ENCODE data around the gene PCDHGB1.
"Not testable (repeated sequence)": the region's sequence is repeated elsewhere in the genome, so short reads cannot be mapped to it uniquely, and the experiment has no call there.

The PCDHGB1 gene

DNA sequence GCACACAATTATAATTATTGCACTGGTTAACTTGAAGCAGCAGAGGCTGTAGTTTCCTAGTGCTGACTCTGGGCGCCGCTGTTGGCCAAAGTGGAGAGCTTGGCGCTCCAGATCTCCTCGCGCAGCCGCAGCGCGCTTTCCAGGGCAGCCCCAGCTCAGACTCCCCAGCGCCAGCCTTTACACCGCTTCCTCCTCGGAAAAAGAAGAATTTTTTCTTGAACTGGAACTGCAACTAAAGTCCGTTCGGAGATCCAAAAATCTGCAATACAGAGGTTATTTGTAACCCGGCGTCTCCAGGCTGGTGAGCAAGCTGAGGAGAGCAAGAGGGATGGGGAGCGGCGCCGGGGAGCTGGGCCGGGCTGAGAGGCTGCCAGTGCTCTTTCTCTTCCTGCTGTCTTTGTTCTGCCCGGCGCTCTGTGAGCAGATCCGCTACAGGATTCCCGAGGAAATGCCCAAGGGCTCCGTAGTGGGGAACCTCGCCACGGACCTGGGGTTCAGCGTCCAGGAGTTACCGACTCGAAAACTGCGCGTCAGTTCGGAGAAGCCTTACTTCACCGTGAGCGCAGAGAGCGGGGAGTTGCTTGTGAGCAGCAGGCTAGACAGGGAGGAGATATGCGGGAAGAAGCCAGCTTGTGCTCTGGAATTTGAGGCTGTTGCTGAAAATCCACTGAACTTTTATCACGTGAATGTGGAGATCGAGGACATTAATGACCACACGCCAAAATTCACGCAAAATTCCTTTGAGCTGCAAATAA, 37.8 kb downstream of the PCDHGB1 start, which contains the start of gene PCDHGB4:
Gene PCDHGB4 (plus strand): TSS at position 142 of the 755 bp plus-strand sequence. CDS start 187 bp downstream, at position 329.
- Histone ChIP-seq H3K27me3 (ENCODE audit: insufficient read depth, low read length) (peaks cover 88% of the 10 kb centered on the region), H3K4me3 (ENCODE audit: low read depth, low read length) (peak within 1 kb of the TSS; percentile 56)
- not testable (repeated sequence) for H3K79me2 ChIP-seq (ENCODE audit: control insufficient read depth, insufficient read depth, low read length, unreplicated experiment); H3K4me1 ChIP-seq (ENCODE audit: control insufficient read depth, insufficient read depth, low read length, unreplicated experiment); H3K27ac ChIP-seq (ENCODE audit: low read depth, low read length); H2AFZ ChIP-seq (ENCODE audit: low read length, unreplicated experiment); H3K36me3 ChIP-seq (ENCODE audit: insufficient read depth, low read length)

DNA sequence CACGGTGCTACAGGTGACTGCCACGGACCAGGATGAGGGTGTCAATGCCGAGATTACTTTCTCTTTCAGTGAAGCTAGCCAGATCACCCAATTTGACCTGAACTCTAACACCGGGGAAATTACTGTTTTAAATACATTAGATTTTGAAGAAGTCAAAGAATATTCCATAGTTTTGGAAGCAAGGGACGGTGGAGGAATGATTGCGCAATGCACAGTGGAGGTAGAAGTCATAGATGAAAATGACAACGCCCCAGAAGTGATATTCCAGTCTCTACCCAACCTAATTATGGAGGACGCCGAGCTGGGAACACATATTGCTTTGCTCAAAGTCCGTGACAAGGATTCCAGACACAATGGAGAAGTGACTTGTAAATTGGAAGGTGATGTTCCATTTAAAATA, 38.8 kb downstream of the PCDHGB1 start:
- Histone ChIP-seq H3K4me3 (ENCODE audit: low read depth, low read length) (peak overlapping the region; percentile 36; the same call in 1 of the 2 replicates), H3K27me3 (ENCODE audit: insufficient read depth, low read length) (peaks cover 88% of the 10 kb centered on the region), H3K27ac (ENCODE audit: low read depth, low read length) (no peak overlapping the region), H3K4me1 (ENCODE audit: control insufficient read depth, insufficient read depth, low read length, unreplicated experiment) (no peaks in the 10 kb centered on the region), H2AFZ (ENCODE audit: low read length, unreplicated experiment) (no peak overlapping the region), H3K79me2 (ENCODE audit: control insufficient read depth, insufficient read depth, low read length, unreplicated experiment) (no peaks in the 10 kb centered on the region), H3K36me3 (ENCODE audit: insufficient read depth, low read length) (no peaks in the 10 kb centered on the region)

DNA sequence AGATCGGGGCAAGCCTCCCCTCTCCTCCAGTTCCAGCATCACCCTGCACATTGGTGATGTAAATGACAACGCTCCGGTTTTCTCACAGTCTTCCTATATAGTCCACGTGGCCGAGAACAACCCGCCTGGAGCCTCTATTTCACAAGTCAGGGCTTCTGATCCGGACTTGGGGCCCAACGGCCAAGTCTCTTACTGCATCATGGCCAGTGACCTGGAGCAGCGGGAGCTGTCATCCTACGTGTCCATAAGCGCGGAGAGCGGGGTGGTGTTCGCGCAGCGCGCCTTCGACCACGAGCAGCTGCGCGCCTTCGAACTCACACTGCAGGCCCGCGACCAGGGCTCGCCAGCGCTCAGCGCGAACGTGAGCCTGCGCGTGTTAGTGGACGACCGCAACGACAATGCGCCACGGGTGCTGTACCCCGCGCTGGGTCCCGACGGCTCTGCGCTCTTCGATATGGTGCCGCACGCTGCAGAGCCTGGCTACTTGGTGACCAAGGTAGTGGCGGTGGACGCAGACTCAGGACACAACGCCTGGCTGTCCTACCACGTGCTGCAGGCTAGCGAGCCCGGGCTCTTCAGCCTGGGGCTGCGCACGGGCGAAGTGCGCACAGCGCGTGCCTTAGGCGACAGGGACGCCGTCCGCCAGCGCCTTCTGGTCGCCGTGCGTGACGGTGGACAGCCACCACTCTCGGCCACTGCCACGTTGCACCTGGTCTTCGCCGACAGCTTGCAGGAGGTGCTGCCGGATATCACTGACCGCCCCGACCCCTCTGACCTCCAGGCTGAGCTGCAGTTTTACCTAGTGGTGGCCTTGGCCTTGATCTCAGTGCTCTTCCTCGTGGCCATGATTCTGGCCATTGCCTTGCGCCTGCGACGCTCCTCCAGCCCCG, 39.5 kb downstream of the PCDHGB1 start:
- Histone ChIP-seq H3K27ac (ENCODE audit: low read depth, low read length) (no peak overlapping the region), H3K4me1 (ENCODE audit: control insufficient read depth, insufficient read depth, low read length, unreplicated experiment) (no peaks in the 10 kb centered on the region), H3K4me3 (ENCODE audit: low read depth, low read length) (no peak overlapping the region), H3K27me3 (ENCODE audit: insufficient read depth, low read length) (peaks cover 87% of the 10 kb centered on the region), H3K79me2 (ENCODE audit: control insufficient read depth, insufficient read depth, low read length, unreplicated experiment) (no peaks in the 10 kb centered on the region), H3K36me3 (ENCODE audit: insufficient read depth, low read length) (no peaks in the 10 kb centered on the region), H2AFZ (ENCODE audit: low read length, unreplicated experiment) (no peak overlapping the region)

DNA sequence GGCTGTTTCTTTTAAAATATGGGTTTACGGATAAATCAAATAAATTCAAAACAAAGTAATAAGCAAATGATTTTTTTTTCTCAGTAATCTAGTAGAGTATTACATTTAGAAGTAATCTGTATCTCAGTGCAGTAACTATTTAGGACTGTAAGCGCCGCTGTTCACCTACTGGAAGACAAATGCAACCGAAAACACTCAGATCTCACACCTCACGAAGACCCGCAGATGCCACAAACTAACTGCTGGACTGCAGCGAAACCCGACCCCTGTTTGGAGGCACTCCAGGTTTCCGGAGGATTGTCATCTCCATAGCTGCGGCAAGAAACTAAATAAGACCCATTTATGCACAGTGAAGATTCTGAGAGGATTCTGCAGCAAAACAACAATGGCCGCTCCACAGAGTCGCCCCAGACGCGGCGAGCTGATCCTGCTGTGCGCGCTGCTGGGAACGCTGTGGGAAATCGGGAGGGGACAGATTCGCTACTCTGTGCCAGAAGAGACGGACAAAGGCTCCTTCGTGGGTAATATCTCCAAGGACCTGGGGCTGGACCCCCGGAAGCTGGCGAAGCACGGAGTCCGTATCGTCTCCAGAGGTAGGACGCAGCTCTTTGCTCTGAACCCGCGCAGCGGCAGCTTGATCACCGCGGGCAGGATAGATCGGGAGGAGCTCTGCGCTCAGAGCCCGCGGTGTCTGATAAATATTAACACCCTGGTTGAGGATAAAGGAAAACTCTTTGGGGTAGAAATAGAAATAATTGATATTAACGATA, 42.7 kb downstream of the PCDHGB1 start, which contains the start of gene PCDHGA8:
Gene PCDHGA8 (plus strand): TSS at position 205 of the 770 bp plus-strand sequence. CDS start 181 bp downstream, at position 386.
- no peak within 1 kb of the TSS for H2AFZ ChIP-seq (ENCODE audit: low read length, unreplicated experiment)
- no peaks in the 10 kb centered on the region for H3K4me1 ChIP-seq (ENCODE audit: control insufficient read depth, insufficient read depth, low read length, unreplicated experiment)
- H3K27ac ChIP-seq (ENCODE audit: low read depth, low read length): no peak within 1 kb of the TSS
- peaks cover 82% of the 10 kb centered on the region for H3K27me3 ChIP-seq (ENCODE audit: insufficient read depth, low read length)
- peak within 1 kb of the TSS; percentile 67 for H3K4me3 ChIP-seq (ENCODE audit: low read depth, low read length)
- no peaks in the 10 kb centered on the region for H3K79me2 ChIP-seq (ENCODE audit: control insufficient read depth, insufficient read depth, low read length, unreplicated experiment)
- no peaks in the 10 kb centered on the region for H3K36me3 ChIP-seq (ENCODE audit: insufficient read depth, low read length)

DNA sequence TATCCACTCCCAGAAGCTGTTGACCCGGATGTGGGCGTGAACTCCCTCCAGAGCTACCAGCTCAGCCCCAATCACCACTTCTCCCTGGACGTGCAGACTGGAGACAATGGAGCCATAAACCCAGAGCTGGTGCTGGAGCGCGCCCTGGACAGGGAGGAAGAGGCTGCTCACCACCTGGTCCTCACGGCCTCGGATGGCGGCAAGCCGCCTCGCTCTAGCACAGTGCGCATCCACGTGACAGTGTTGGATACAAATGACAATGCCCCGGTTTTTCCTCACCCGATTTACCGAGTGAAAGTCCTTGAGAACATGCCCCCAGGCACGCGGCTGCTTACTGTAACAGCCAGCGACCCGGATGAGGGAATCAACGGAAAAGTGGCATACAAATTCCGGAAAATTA, 43.4 kb downstream of the PCDHGB1 start:
- peak overlapping the region; percentile 67; the same call in 1 of the 2 replicates for H3K4me3 ChIP-seq (ENCODE audit: low read depth, low read length)
- H3K27me3 ChIP-seq (ENCODE audit: insufficient read depth, low read length): peaks cover 81% of the 10 kb centered on the region
- H2AFZ ChIP-seq (ENCODE audit: low read length, unreplicated experiment): no peak overlapping the region
- H3K4me1 ChIP-seq (ENCODE audit: control insufficient read depth, insufficient read depth, low read length, unreplicated experiment): no peaks in the 10 kb centered on the region
- no peak overlapping the region for H3K27ac ChIP-seq (ENCODE audit: low read depth, low read length)
- no peaks in the 10 kb centered on the region for H3K36me3 ChIP-seq (ENCODE audit: insufficient read depth, low read length)
- H3K79me2 ChIP-seq (ENCODE audit: control insufficient read depth, insufficient read depth, low read length, unreplicated experiment): no peaks in the 10 kb centered on the region

DNA sequence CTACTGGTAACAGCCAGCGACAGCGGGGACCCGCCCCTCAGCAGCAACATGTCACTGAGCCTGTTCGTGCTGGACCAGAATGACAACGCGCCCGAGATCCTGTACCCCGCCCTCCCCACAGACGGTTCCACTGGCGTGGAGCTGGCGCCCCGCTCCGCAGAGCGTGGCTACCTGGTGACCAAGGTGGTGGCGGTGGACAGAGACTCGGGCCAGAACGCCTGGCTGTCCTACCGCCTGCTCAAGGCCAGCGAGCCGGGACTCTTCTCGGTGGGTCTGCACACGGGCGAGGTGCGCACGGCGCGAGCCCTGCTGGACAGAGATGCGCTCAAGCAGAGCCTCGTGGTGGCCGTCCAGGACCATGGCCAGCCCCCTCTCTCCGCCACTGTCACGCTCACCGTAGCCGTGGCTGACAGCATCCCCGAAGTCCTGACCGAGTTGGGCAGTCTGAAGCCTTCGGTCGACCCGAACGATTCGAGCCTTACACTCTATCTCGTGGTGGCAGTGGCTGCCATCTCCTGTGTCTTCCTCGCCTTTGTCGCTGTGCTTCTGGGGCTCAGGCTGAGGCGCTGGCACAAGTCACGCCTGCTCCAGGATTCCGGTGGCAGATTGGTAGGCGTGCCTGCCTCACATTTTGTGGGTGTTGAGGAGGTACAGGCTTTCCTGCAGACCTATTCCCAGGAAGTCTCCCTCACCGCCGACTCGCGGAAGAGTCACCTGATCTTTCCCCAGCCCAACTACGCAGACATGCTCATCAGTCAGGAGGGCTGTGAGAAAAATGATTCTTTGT, 44.7 kb downstream of the PCDHGB1 start:
- not testable (repeated sequence) for H3K4me3 ChIP-seq (ENCODE audit: low read depth, low read length); H3K79me2 ChIP-seq (ENCODE audit: control insufficient read depth, insufficient read depth, low read length, unreplicated experiment); H3K4me1 ChIP-seq (ENCODE audit: control insufficient read depth, insufficient read depth, low read length, unreplicated experiment); H3K36me3 ChIP-seq (ENCODE audit: insufficient read depth, low read length); H2AFZ ChIP-seq (ENCODE audit: low read length, unreplicated experiment); H3K27ac ChIP-seq (ENCODE audit: low read depth, low read length)
- peaks cover 80% of the 10 kb centered on the region for H3K27me3 ChIP-seq (ENCODE audit: insufficient read depth, low read length)

DNA sequence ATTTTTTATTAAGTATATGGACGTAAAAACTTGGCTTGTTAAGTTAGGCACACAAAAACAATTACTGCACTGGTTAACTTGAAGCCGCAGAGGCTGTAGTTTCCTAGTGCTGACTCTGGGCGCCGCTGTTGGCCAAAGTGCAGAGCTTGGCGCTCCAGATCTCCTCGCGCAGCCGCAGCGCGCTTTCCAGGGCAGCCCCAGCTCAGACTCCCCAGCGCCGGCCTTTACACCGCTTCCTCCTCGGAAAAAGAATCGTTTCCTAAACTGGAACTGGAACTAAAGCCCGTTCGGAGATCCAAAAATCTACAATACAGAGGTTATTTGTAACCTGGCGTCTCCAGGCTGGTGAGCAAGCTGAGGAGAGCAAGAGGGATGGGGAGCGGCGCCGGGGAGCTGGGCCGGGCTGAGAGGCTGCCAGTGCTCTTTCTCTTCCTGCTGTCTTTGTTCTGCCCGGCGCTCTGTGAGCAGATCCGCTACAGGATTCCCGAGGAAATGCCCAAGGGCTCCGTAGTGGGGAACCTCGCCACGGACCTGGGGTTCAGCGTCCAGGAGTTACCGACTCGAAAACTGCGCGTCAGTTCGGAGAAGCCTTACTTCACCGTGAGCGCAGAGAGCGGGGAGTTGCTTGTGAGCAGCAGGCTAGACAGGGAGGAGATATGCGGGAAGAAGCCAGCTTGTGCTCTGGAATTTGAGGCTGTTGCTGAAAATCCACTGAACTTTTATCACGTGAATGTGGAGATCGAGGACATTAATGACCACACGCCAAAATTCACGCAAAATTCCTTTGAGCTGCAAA, 48.1 kb downstream of the PCDHGB1 start, which contains the start of gene PCDHGB5:
Gene PCDHGB5 (plus strand): TSS at position 192 of the 796 bp plus-strand sequence. CDS start 181 bp downstream, at position 373.
- H3K27me3 ChIP-seq (ENCODE audit: insufficient read depth, low read length): peaks cover 79% of the 10 kb centered on the region
- H3K4me3 ChIP-seq (ENCODE audit: low read depth, low read length): peak within 1 kb of the TSS; percentile 76

DNA sequence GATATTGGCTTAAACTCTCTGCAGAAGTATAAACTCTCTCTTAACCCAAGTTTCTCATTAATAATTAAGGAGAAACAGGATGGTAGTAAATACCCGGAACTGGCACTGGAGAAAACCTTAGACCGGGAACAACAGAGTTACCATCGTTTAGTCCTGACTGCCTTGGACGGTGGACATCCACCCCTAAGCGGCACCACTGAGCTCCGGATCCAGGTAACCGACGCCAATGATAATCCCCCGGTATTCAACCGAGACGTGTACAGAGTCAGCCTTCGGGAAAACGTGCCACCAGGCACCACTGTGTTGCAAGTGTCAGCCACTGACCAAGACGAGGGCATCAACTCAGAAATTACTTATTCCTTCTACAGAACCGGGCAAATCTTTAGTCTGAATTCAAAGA, 48.7 kb downstream of the PCDHGB1 start:
- Histone ChIP-seq H3K36me3 (ENCODE audit: insufficient read depth, low read length) (peaks cover 5% of the 10 kb centered on the region; the same call in 1 of the 2 replicates), H2AFZ (ENCODE audit: low read length, unreplicated experiment) (no peak overlapping the region), H3K4me3 (ENCODE audit: low read depth, low read length) (peak overlapping the region; percentile 45; the same call in 1 of the 2 replicates), H3K79me2 (ENCODE audit: control insufficient read depth, insufficient read depth, low read length, unreplicated experiment) (no peaks in the 10 kb centered on the region), H3K27ac (ENCODE audit: low read depth, low read length) (no peak overlapping the region), H3K4me1 (ENCODE audit: control insufficient read depth, insufficient read depth, low read length, unreplicated experiment) (no peaks in the 10 kb centered on the region), H3K27me3 (ENCODE audit: insufficient read depth, low read length) (peaks cover 79% of the 10 kb centered on the region)

More for the DNA sequence above, 48.1 kb downstream of the PCDHGB1 start, which contains the start of gene PCDHGB5:
- not testable (repeated sequence) for H3K27ac ChIP-seq (ENCODE audit: low read depth, low read length); H3K36me3 ChIP-seq (ENCODE audit: insufficient read depth, low read length); H3K4me1 ChIP-seq (ENCODE audit: control insufficient read depth, insufficient read depth, low read length, unreplicated experiment); H3K79me2 ChIP-seq (ENCODE audit: control insufficient read depth, insufficient read depth, low read length, unreplicated experiment)
- peak within 1 kb of the TSS; percentile 45 for H2AFZ ChIP-seq (ENCODE audit: low read length, unreplicated experiment)

DNA sequence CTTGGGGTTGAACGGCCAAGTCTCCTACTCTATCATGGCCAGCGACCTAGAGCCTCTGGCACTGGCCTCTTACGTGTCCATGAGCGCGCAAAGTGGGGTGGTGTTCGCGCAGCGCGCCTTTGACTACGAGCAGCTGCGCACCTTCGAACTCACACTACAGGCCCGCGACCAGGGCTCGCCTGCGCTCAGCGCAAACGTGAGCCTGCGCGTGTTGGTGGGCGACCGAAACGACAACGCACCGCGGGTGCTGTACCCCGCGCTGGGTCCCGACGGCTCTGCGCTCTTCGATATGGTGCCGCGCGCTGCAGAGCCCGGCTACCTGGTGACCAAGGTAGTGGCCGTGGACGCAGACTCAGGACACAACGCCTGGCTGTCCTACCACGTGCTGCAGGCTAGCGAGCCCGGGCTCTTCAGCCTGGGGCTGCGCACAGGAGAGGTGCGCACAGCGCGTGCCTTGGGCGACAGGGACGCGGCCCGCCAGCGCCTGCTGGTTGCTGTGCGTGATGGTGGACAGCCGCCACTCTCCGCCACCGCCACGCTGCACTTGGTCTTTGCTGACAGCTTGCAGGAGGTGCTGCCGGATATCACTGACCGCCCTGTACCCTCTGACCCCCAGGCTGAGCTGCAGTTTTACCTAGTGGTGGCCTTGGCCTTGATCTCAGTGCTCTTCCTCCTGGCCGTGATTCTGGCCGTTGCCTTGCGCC, 49.8 kb downstream of the PCDHGB1 start:
- Histone ChIP-seq H3K27ac (ENCODE audit: low read depth, low read length) (no peak overlapping the region), H3K36me3 (ENCODE audit: insufficient read depth, low read length) (peaks cover 5% of the 10 kb centered on the region), H3K4me1 (ENCODE audit: control insufficient read depth, insufficient read depth, low read length, unreplicated experiment) (no peaks in the 10 kb centered on the region), H3K79me2 (ENCODE audit: control insufficient read depth, insufficient read depth, low read length, unreplicated experiment) (no peaks in the 10 kb centered on the region), H2AFZ (ENCODE audit: low read length, unreplicated experiment) (no peak overlapping the region), H3K4me3 (ENCODE audit: low read depth, low read length) (no peak overlapping the region), H3K27me3 (ENCODE audit: insufficient read depth, low read length) (peaks cover 81% of the 10 kb centered on the region)

Measured in ACC112 (cell line).